Superior temporal gyrus (tissue), 1 donor: ENCODE results near the gene TENM3.

Experiments used
- DNase-seq: peaks from one replicate; pipeline ENCODE4 v3.0.0-alpha.2; 2016; ENCODE audit errors: extremely low spot score

TENM3 gene

GRCh38 chr4:182842759-182843390 is 599.7 kb downstream of the TENM3 start:
- DNase-seq, result no peak

GRCh38 chr4:182843808-182844325 is 600.7 kb downstream of the TENM3 start:
- DNase-seq, result no peak

- DNase-seq, result no peak
Observed at GRCh38 chr4:182845618-182846017, 602.4 kb downstream of the TENM3 start.

DNA sequence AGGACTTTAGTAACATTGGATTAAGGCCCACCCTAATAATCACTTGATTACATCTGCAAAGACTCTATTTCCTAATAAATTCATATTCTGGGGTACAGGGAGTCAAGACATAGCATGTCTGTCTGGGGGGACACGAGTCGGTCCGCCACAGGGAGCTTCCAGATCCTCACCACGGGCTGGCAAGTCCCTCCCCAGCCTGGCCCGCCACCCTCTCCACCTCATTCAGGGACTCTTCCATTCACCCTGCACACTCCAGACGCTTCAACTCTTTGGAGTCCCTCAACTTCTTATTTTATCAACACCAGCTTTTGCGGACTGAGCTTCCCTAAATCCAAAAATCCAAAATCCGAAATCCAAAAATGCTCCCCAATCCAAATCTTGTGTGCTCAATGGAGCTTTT is 602.8 kb downstream of the TENM3 start:
- DNase-seq, result no peak

DNA sequence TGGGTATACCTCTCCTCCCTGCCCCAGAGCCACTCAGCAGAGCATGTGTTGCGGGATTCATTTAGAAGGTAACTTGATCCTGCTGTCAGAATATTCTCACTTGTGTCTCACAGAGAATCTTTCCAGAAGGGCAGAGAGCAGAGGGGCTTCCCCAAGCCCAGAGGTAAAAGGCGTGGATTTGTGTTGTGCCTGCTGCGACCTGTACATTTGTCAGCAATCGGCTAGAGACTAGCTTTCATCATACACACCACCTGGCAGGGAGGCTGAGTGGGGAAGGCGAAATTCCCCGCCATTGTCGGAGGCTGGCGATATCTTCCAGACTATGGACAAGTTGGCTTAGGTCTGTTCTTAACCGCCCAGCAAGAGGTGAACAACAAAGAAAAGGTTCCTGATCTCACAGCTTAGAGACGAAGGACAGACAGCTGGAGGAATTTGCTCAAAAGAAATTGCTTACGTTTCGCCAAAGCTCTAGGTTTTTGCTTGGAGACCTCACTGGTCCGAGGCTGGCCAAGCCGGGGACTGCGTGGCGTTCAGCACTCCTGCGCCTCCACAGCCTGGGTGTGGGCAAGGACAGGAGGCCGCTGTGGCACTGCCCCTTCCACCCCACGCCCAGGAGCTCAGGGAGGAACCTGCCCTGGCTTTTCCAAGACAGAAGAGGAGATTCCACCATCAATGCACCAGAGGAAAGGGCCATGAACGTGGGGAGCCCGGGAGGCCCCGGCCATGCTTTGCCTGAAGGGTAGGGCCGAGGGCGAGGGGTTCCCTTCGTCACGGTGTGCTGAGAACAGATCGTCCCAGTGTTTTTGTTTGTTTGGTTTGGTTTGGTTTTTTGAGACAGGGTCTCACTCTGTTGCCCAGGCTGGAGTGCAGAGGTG is 604.6 kb downstream of the TENM3 start:
- DNase-seq, result no peak

- no peak for DNase-seq
Observed at GRCh38 chr4:182848685-182849084, 605.5 kb downstream of the TENM3 start.
